Measurements from ENCODE around the gene SOAT1. TPM values are rescaled to one million over a fixed set of nuclear protein-coding genes. Genes with fewer than 3 reads are reported as not detected.

SOAT1 gene
- total and polyA plus RNA-seq, 2 of the 4 experiments (the other 2 are of a cell fraction), result 19.5 to 19.8 TPM

DNA sequence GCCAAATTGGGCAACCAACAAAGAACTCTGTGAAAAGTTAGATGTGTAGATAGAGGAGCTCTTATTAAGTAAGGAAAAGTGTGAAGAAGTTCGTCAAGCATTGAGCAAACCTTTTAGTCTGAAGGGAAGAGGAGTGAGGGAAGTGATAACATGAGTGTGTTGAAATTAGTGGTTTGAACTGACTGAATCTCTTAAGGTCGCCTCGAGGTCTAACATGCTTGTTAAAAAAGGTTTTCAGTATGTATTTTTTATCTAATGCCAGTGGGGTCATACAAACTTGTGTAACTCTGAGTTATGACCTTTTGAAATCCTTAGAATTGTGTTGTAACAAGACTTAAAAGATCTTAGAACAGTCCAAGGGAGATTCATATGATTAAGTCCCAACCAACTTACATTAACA, 34.1 kb downstream of the SOAT1 start:
- Histone ChIP-seq H3K79me1 (ENCODE audit: low read depth in 1 of 2, low read length in 2 of 2) (peaks cover 25 to 30% of the 10 kb centered on the region in 2 experiments; a peak in 3 of 4 replicates), H3K56ac (ENCODE audit: extremely low read depth, insufficient read depth, low read length) (no peak overlapping the region), H3K23ac (ENCODE audit: low read depth, low read length) (no peak overlapping the region), H2BK5ac (ENCODE audit: low read depth, low read length, poor library complexity, severe bottlenecking) (no peak overlapping the region), H3K18ac (ENCODE audit: low read depth, low read length) (no peak overlapping the region), H3K9me1 (ENCODE audit: insufficient read depth, low read length) (no peaks in the 10 kb centered on the region), H2AK9ac (replicated peaks; ENCODE audit: low read depth, low read length, poor library complexity) (no peak overlapping the region), H3K4me2 (ENCODE audit: low read depth, low read length) (no peak overlapping the region), H3K27me3 (ENCODE audit: control insufficient read depth, insufficient read depth, low read length) (no peaks in the 10 kb centered on the region), H4K91ac (ENCODE audit: insufficient read depth, low read depth, low read length) (no peak overlapping the region), H3K4ac (ENCODE audit: low read depth, low read length) (no peak overlapping the region), H3K9me3 (ENCODE audit: control insufficient read depth, insufficient read depth, low read length) (no peaks in the 10 kb centered on the region), H2BK20ac (ENCODE audit: low read depth, low read length) (no peak overlapping the region), H3K9ac (ENCODE audit: low read depth, low read length) (no peak overlapping the region), H4K8ac (ENCODE audit: low read depth in 2 of 2, low read length in 2 of 2) (no peak overlapping the region), H2BK15ac (ENCODE audit: low read depth, low read length) (no peak overlapping the region), H3K36me3 (ENCODE audit: control insufficient read depth, insufficient read depth, low read length) (peaks cover 5% of the 10 kb centered on the region; the same call in 1 of the 2 replicates), H3K27ac (ENCODE audit: insufficient read depth, low read length) (no peak overlapping the region), H3K4me1 (ENCODE audit: control insufficient read depth, insufficient read depth, low read length) (0 out of 2 replicates have a peak, but pooled peaks cover under 1% of the 10 kb centered on the region), H2AFZ (replicated peaks; ENCODE audit: low read length, poor library complexity) (no peak overlapping the region), H4K20me1 (ENCODE audit: insufficient read depth, low read length) (peaks cover 3% of the 10 kb centered on the region; the same call in 1 of the 2 replicates), H4K5ac (ENCODE audit: low read depth, low read length) (no peak overlapping the region), H3K14ac (replicated peaks; ENCODE audit: low read depth, low read length) (no peak overlapping the region), H2AK5ac (ENCODE audit: low read depth, low read length) (no peak overlapping the region), H3K4me3 (ENCODE audit: insufficient read depth, low read depth, low read length) (no peak overlapping the region), H2BK120ac (ENCODE audit: low read depth, low read length) (no peak overlapping the region)
- ATAC-seq (ENCODE audit: low read depth), result no peak
- no TSS peak for BruUV-seq (replicated peaks)
- intact Hi-C loops (cut with micrococcal nuclease) (no loop called here), dilution Hi-C loops (cut with HindIII; ENCODE audit: low sequenced_read_pairs, unreplicated experiment) (no loop called here), in situ Hi-C loops (cut with MboI; ENCODE audit: low sequenced_read_pairs) (no loop called here)
- TF ChIP-seq RAD21 (IDR thresholded peaks at IDR 0.05; ENCODE audit: low read length) (no peak), USF2 (IDR thresholded peaks at IDR 0.05; ENCODE audit: low read depth, low read length) (no peak)
- ChIA-PET POLR2A (ENCODE audit: unreplicated experiment) (interaction anchor here (0.6 kb wide), 1 partner anchor 38 kb away, joined by 3 read pairs; the partner anchor contains the start of gene AXDND1), CTCF (interaction anchor here (0.8 to 1.7 kb wide), 3 partner anchors 20 to 34 kb away, joined by 3 to 4 read pairs (median 3); no protein-coding TSS in a partner anchor)
- no peak for DNase-seq
- WGBS, 2 experiments (ENCODE audit: extremely low coverage in 2 of 2, insufficient read length in 1 of 2), result 81% methylated on average over 3 of the region's 3 CpGs; no CpG with 5 or more reads in 1 of the 2 experiments
